OCI-LY7 (cell line): ENCODE results near the gene PRR15L. TPM values are rescaled to one million over a fixed set of nuclear protein-coding genes. Genes with fewer than 3 reads are reported as not detected.

Source experiments
- BruUV-seq: library from RNA; stranded (reverse); fragments of 400-500 nt; replicated peaks from 2 replicates; lab custom pipeline; 2021; lab: Mats Ljungman, UMichigan
- CTCF ChIA-PET: fragments of 300-600 bp; sonication (Branson Sonifier 250); formaldehyde crosslinking; loops from one replicate; lab custom pipeline; 2022; ENCODE audit warnings: antibody characterized with exemption; ENCODE audit not compliant: unreplicated experiment; lab: Charles Lee
- POLR2A ChIA-PET: fragments of 300-600 bp; sonication (Branson Sonifier 250); formaldehyde crosslinking; loops from one replicate; lab custom pipeline; 2022; ENCODE audit warnings: antibody characterized with exemption; lab: Charles Lee
- DNase-seq: peaks from one replicate; pipeline ENCODE4 v3.0.0-alpha.2; 2015; ENCODE audit warnings: low spot score
- H2AFZ ChIP-seq: fragments of 200-600 bp; sonication (generic), shearing (Covaris generic); 2 replicates; pipeline ENCODE4 v1.6.1; 2014; ENCODE audit warnings: mild to moderate bottlenecking, antibody characterized with exemption, low read length, moderate library complexity
- H3K27ac ChIP-seq: fragments of 200-600 bp; sonication (generic); 2 replicates; pipeline ENCODE4 v1.5.1; 2014; ENCODE audit warnings: mixed run types, low read depth, mild to moderate bottlenecking, moderate library complexity, low read length, inconsistent platforms; ENCODE audit not compliant: poor library complexity, severe bottlenecking
- H3K36me3 ChIP-seq: fragments of 200-600 bp; sonication (generic); 2 replicates; pipeline ENCODE4 v1.6.1; 2014; ENCODE audit warnings: mild to moderate bottlenecking, antibody characterized with exemption, low read length, moderate library complexity, mixed read lengths; ENCODE audit not compliant: insufficient read depth
- H3K4me1 ChIP-seq: fragments of 200-600 bp; sonication (generic); 2 replicates; pipeline ENCODE4 v1.5.1; 2014; ENCODE audit warnings: mild to moderate bottlenecking, low read length; ENCODE audit not compliant: insufficient read depth, poor library complexity, severe bottlenecking
- H3K4me2 ChIP-seq: fragments of 200-600 bp; sonication (generic); 2 replicates; pipeline ENCODE4 v1.6.1; 2014; ENCODE audit warnings: mild to moderate bottlenecking, low read length
- H3K4me3 ChIP-seq: fragments of 200-600 bp; sonication (generic); 2 replicates; pipeline ENCODE4 v1.5.1; 2014; ENCODE audit warnings: mild to moderate bottlenecking, low read depth, low read length; ENCODE audit not compliant: poor library complexity, severe bottlenecking
- H3K79me2 ChIP-seq: fragments of 200-600 bp; sonication (generic); 2 replicates; pipeline ENCODE4 v1.6.1; 2016; ENCODE audit warnings: low read depth, mild to moderate bottlenecking, low read length, moderate library complexity, mixed read lengths; ENCODE audit not compliant: insufficient read depth
- H3K9me2 ChIP-seq: fragments of 200-600 bp; sonication (generic); 2 replicates; pipeline ENCODE4 v1.6.1; 2016; ENCODE audit warnings: mild to moderate bottlenecking, low read length, mixed read lengths; ENCODE audit not compliant: insufficient read depth
- H3K9me3 ChIP-seq: fragments of 200-600 bp; sonication (generic); 2 replicates; pipeline ENCODE4 v1.6.1; 2014; ENCODE audit warnings: mild to moderate bottlenecking, mixed run types, low read length, mixed read lengths
- H4K20me1 ChIP-seq: fragments of 200-600 bp; sonication (generic); 2 replicates; pipeline ENCODE4 v1.6.1; 2014; ENCODE audit warnings: mild to moderate bottlenecking, antibody characterized with exemption, low read length, moderate library complexity, mixed read lengths; ENCODE audit not compliant: insufficient read depth
- CTCF ChIP-seq: fragments of 200-600 bp; sonication (generic); conservative IDR thresholded peaks from 2 replicates; pipeline ENCODE4 v1.5.1; 2014; ENCODE audit warnings: mild to moderate bottlenecking, antibody characterized with exemption, low read length, moderate library complexity, mixed read lengths
- EZH2phosphoT487 ChIP-seq: fragments of 200-600 bp; sonication (generic); IDR thresholded peaks from 2 replicates; pipeline ENCODE4 v1.6.1; 2018; ENCODE audit warnings: low read depth, borderline replicate concordance, mild to moderate bottlenecking, mixed run types, antibody characterized with exemption, low read length, moderate library complexity, mixed read lengths
- intact Hi-C: fragments of 100-400 bp; cut with micrococcal nuclease; formaldehyde crosslinking; loops from one replicate; pipeline ENCODE4 v1.10.0; 2022; ENCODE audit not compliant: unreplicated experiment
- total RNA-seq, 2 experiments: library from RNA; depleted of rRNA in 1 of 2; stranded (reverse); fragments of >200 nt in 1 of 2; shearing (Covaris generic) in 1 of 2; gene quantifications; 2 replicates each; pipeline ENCODE4 v1.2.3, GENCODE V29; 2014 to 2022

Gene PRR15L
- total RNA-seq, 2 experiments from 2014 or later = not detected

DNA sequence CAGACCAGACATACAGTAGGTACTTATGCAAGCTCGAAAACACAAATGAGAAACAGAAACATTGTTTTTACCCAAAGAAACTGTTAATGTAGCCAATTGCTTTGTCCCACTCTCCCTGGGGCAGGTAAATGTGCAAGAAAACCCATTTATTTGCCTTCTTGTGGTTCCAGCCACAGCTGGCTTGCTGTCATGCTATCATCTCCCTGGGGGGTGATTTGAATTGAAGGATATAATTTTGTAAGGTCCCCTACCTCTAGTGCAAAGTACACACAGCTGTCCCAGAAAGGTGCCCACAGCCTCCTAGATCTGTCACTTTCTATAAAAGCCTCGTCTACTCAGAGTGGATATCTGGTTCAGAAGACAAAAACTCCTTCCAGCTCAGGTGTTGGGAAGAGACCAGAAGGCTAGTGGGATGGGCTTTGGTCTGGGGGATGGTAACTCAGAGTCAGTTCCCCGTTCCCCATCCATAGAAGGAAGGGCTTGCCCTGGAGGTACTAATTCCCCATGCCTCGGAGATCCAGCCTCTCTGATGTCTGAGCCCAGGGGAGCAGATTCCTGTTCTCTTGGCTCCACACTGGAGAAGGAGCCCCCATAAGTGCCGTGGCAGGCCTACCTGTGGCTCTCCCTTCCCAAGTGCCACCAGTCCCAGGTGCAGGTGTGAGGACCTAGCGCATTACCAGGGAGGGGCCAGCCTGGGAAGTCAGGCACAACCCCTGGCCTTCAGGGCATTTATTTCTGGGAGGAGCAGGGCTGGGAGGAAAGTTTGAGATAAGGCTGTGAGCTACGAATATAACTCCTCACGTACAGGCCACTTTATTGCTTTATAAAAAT is 2.4 kb upstream of the PRR15L start:
- no peaks in the 10 kb centered on the region for H3K9me2 ChIP-seq
- H3K4me1 ChIP-seq = no peaks in the 10 kb centered on the region
- H3K79me2 ChIP-seq = no peaks in the 10 kb centered on the region
- no peak overlapping the region for H2AFZ ChIP-seq
- no TSS peak for BruUV-seq
- no peak overlapping the region for H3K4me2 ChIP-seq
- intact Hi-C loops = no loop called here
- DNase-seq = no peak
- ChIA-PET POLR2A (no interaction called here), CTCF (interaction anchor here (0.5 kb wide), 1 partner anchor 280 kb away, joined by 4 read pairs; no protein-coding TSS in a partner anchor)
- TF ChIP-seq EZH2phosphoT487 (no peak), CTCF (no peak)
- no peak overlapping the region for H3K27ac ChIP-seq
- H3K36me3 ChIP-seq = no peaks in the 10 kb centered on the region
- no peaks in the 10 kb centered on the region for H3K9me3 ChIP-seq
- no peaks in the 10 kb centered on the region for H4K20me1 ChIP-seq
- no peak overlapping the region for H3K4me3 ChIP-seq

DNA sequence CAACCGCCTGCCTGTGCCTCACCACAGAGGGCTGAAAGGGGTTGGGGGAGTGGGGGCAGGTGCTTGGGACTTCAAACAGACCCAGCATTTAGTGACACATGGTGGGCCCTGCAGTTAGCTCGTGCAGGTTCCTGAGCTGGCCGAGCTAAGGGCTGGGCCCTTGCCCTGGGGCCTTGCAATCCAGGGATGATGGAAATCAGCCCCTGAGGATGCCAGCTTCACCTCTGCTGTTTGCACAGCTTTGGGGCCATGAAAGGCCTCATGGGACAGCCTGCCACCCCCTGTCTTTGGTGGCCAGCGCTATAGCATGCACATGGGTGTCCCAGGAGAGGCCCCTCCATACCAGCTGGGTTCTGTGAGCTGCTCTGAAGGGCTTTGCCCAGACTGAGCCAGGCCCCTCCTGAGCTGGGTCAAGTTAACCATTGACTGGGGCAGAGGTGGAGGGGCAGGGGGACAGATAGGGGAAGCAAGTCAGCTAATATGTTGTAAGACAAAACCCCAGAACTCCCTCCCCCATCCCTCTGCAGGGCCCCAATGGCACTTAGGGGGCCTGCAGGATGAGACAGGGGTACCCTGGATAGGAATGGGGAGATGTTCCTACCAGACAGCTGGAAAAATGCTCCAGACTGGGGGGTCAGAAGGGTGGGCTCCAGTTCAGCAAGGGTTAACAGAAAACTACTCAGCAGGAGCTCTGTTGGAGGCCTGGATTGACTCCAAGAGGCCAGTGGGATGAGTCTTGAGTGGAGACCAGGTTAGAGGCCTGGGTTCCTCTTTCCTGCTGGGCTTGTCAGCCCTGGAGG is 692 bp downstream of the PRR15L start:
- DNase-seq = no peak
- H3K4me1 ChIP-seq = no peaks in the 10 kb centered on the region
- H3K36me3 ChIP-seq = no peaks in the 10 kb centered on the region
- H3K79me2 ChIP-seq = no peaks in the 10 kb centered on the region
- H3K4me2 ChIP-seq = no peak overlapping the region
- CTCF ChIA-PET = interaction anchor here (0.6 kb wide), 1 partner anchor 14 kb away, joined by 6 read pairs; the partner anchor contains the start of gene CDK5RAP3
- no peak for TF ChIP-seq EZH2phosphoT487
- TF ChIP-seq CTCF = no peak
- intact Hi-C loops = no loop called here
- no peak overlapping the region for H3K27ac ChIP-seq
- no peaks in the 10 kb centered on the region for H4K20me1 ChIP-seq
- no peaks in the 10 kb centered on the region for H3K9me3 ChIP-seq
- H2AFZ ChIP-seq = no peak overlapping the region
- no TSS peak for BruUV-seq
- H3K4me3 ChIP-seq = no peak overlapping the region
- POLR2A ChIA-PET = no interaction called here
- H3K9me2 ChIP-seq = no peaks in the 10 kb centered on the region
